ENCODE results near the gene LTB.

The LTB gene

GRCh38 chr6:31531771-31532643, 50.2 kb downstream of the LTB start:
- DNase-seq (ENCODE audit: low read depth in 3 of 3, low spot score in 1 of 3), result no peak

- no peak for DNase-seq (ENCODE audit: low read depth in 3 of 3, low spot score in 1 of 3)
Measured at GRCh38 chr6:31531162-31531561, 51.1 kb downstream of the LTB start.

- DNase-seq (ENCODE audit: low read depth in 3 of 3, low spot score in 1 of 3), result no peak
Measured at GRCh38 chr6:31530659-31531058, 51.6 kb downstream of the LTB start.

Measured in stimulated activated CD4-positive, alpha-beta T cell treated with anti-CD3 and anti-CD28 coated beads, TNF-alpha, amount 100 ng/mL, for 1 hour (primary cell).